Right renal cortex interstitium (tissue), 3 donors: ENCODE results near the gene SYT12. TPM values are rescaled to one million over a fixed set of nuclear protein-coding genes. Genes with fewer than 3 reads are reported as not detected.

Experiments
- DNase-seq, 3 donors: peaks; one replicate each; pipeline ENCODE4 v3.0.0-alpha.2; 2013; ENCODE audit warnings: low read depth in 3 of 3, low spot score in 2 of 3
- polyA plus RNA-seq, 3 donors: library from polyadenylated mRNA; unstranded; fragments of 120-200 nt; gene quantifications; one replicate each; pipeline ENCODE4 v1.2.1, GENCODE V29; 2013; ENCODE audit not compliant: insufficient read length in 3 of 3

Gene SYT12
- polyA plus RNA-seq, 3 donors: 0.14 to 0.21 (median 0.19) TPM

DNA sequence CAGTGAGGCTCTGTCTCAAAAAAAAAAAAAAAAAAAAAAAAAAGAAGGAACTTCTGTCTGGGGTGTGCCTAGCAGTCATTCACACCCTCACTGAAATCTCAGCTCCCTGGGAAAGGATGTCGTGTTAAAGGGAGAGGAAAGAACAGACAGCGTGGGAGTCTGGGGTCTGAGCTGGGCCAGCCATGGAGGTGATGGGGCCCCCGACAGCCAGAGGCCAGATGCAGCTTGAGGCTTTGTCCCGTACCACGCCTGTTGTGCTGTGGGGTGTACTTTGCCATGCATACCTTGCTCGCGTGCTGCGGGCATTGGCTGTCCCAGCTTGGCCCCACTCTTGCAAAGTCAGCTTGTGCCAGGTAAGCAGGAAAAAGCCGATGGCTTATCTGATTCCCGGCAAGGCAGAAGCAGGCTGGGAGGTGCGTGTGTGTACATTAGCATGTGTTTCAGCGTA is 4.6 kb downstream of the SYT12 start:
- DNase-seq: no peak

DNA sequence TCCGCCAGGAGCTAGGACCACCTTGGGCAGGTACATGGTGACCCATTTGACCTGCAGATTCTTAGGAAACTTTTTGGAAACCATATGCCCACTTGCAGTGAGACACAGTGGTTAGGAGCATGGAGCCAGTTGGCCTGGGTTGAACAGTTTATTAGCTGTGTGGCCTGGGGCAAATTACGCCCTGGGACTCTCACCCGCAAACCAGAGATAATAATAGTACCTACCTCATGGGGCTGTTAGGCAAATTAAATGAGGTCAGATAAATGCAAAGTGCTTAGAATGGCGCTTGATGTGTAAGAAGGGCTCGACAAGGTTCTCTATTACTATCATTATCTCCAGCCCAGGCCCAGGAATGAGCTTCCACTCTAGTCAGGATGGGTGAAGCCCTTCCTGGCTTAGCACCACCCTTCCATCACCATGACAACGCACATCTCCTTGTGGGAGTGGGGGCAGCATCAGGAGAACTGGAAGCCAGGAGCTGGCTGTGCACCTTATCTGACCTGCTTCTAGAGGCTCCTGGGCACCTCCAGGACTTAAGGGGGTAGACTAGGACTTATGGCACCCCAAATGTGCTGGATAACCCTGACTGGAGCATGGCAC is 5.1 kb downstream of the SYT12 start:
- no peak for DNase-seq

DNA sequence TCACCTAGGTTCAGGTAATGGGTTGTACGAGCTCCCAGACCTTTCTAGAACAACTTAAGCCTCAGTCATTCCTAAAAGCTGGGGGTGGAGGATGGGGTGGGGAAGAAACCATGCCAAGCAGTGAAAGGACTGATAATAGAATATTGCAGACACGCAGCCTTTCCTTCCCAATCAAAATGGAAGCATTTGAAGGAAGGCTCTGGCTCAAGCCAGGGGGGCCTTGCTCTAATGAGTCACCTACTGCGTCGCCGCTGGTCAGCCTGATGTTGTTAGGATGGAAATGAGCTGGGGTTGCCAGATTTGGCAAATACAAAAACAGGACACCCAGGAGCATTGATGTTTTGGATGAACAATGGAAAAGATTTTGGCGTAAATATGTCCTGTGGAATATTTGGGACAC is 6.2 kb downstream of the SYT12 start:
- DNase-seq: no peak

DNA sequence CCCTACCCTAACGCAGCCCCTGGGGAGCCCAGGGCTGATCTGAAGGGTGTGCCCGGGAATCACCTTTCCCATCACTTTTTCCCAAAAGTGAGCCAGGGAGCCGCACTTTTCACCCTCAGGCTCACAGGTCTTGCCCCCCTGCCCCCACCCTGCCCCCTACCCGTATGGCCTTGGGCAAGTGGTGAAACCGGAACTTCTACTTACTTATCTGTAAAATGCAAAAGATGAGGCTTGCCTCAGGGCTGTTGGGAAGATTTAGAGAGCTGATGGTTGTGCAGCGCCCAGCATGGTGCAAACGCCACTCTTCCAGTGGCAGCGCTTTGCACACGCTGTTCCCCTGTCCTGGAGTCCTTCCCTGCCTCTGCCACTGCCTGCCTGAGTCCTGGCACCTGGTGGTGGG is 8.0 kb downstream of the SYT12 start:
- DNase-seq: no peak

DNA sequence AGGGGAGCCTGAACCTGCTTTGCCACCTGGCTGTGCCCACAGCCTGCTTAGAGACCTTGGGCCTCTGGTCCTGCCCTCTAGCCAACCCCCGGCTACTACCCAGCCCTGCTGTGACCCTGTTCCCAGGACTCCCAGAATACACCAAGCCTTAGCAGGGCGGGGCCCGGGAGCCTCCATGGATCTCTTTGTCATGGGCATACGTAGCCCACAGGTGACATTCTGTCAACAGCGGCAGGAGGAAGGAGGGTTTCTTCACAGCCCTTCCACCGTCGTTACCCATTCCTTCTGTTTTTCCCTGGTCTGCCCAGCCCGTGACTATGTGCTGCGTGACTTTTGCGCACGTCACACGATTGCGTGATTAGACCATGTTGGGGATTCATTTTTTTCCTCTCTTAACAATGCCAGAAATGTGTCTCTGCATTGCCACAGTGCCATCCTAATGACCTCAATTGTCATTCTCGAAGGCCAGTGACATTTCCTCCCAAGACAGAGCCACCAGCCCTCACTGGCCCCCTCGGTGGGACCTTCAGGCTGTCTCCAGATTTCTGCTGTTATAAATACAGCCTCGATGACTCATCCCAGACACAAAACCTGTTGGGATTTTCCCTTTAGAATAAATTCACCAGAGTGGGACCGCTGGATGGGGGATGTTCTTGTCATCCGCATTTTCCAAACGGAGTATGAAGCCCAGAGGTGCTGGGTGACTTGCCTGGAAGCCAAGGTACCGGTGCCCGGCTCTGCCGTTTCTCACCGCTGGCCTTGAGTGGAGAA is 9.0 kb downstream of the SYT12 start:
- no peak for DNase-seq

DNA sequence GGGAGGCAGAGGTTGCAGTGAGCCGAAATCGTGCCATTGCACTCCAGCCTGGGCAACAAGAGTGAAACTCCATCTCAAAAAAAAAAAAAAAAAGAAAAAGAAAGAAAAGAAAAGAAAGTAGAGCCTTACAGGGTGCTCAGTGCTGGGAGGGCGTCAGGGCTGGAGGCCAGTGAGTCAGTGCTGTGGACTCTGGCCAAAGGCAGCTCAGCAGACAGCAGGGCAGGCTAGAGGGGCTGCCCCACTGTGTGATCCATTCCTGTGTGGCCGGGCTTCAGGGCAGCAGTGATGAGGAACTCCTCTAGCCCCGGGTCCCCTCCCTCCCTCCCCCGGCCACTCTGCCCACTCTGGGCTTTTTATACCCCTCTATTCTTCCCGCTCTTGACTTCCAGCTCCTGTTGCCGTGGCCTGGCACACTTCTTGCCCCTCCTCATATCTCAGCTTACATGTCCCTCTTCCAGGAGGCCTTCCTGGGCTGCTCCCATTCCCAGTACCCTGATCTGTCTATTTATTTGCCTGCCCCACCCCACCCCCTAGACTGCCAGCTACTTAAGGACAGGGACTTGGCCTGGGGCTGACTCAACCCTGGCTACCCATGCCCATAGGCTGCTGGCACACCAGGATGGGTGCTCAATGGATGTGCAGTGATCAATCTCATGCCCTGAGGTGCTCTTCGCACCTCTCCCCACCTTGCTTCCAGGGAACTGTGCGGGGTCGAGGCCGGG is 10.1 kb downstream of the SYT12 start:
- no peak for DNase-seq

DNA sequence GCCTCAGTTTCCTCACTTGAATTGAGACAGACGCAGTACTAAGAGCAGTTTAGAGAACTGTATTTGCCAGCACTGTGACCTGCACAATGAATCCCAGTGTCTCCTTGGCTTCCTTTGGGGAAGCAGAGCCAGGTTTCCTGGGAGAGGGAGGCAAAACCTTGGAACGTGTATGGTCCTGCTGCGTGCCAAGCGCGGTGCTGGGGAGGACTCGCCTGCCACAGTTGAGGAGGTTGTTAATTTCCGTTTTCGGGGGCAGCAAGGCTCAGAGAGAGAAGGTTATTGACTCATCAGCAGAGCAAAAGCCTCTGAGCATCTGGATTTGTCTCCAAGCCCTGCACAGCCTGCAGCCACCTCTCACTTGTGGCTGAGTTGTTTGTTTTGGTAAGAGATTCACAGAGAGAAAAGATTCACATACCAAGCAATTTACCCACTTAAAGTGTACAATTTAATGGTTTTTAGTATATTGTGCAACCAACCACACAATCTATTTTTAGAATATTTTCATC is 10.8 kb downstream of the SYT12 start:
- no peak for DNase-seq

DNA sequence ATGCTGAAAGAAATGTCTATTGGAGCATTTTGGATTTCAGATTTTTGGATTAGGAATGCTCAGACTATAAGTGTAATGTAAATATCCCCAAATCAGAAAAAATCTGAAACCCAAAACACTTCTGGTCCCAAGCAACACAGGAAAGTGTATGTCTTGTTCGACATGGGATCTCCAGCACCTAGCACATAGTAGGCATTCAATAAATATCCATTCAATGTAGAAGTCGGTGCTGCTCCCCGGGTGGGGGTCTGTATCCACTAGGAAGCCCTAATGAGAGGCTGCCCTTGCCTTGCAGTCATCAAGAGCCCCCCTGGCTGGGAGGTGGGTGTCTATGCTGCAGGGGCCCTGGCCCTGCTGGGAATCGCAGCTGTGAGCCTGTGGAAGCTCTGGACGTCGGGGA is 11.4 kb downstream of the SYT12 start:
- DNase-seq: no peak

DNA sequence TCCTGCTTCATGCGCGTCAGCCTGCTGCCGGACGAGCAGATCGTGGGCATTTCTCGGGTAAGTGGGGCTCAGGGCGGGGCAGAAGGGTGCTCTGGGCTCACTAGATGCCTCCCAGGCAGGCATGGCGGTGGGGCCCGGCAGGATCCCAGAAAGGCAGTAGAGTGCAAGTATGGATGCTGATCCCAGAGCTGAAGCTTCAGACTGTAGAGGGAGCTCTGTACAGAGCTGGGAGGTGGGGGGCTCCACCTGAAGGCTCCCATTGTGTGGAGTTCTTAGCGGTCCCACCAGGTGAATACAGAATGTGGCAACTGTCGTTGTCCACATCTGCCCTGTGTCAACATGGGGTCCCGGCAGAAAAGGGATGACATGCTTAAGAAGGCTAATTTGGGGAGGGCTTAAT is 17.2 kb downstream of the SYT12 start:
- DNase-seq: no peak

DNA sequence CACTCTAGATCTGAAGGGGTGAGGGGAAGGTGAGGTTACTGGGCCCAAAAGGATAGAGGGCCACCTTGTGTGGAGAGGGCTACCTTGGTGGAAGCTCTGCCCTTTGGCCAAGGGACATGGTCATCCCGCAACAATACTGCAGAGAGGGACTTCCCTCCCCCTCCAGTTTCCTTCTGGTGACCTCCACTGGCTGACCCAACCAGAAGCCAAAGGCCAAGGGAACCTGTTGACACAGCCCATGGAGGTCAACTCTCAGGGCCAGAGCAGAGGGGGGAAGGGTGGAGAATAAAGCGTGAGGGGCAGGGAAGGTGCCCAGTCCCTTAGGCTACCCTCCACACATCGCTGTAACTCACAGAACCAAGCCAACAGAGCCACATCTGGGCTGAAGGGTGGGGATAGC is 18.7 kb downstream of the SYT12 start:
- no peak for DNase-seq

DNA sequence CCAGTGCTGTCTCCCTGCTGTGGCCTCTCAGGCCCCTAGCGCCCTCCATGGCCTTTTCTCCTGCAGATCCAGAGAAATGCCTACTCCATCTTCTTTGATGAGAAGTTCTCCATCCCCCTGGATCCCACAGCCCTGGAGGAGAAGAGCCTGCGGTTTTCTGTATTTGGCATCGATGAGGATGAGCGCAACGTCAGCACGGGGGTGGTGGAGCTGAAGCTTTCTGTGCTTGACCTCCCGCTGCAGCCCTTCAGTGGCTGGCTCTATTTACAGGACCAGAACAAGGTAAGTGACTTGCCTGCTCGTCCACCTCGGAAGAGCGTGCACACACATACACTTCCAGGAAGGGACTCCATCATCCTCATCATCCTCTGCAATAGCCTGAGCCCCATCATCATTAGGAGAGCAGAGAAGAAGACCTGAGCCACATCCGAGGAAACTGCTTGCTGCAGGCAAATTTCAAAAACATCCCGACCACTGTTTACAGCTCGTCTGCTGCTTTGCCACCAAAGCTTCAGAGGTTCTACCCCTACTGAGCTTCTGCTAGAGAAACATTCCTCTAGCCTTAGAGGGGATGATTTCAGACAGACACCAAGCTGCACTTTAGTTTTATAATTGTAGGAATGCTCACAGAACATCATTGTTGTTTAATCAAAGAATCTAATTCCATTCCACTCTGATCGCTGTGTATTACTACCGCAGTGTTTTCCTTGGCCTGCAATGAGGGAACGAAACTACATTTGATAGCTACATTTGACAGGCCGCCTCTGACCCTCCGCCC is 20.8 kb downstream of the SYT12 start:
- no peak for DNase-seq

DNA sequence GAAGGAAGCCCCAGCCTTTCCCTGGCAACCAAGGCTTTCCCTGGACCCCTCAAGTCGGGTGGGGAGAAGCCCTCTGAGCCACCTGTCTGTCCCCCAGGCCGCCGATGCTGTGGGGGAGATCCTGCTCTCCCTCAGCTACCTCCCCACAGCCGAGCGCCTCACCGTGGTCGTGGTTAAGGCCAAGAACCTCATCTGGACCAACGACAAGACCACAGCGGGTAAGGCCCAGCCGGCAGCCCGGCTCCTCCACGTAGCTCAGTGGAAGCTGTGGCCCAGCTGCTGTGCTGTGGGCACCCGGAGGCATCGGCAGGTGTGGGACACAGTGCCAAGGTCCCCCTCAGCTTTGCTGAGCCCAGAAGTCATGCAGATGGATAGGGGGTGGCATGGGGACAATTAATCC is 21.6 kb downstream of the SYT12 start:
- DNase-seq: no peak

DNA sequence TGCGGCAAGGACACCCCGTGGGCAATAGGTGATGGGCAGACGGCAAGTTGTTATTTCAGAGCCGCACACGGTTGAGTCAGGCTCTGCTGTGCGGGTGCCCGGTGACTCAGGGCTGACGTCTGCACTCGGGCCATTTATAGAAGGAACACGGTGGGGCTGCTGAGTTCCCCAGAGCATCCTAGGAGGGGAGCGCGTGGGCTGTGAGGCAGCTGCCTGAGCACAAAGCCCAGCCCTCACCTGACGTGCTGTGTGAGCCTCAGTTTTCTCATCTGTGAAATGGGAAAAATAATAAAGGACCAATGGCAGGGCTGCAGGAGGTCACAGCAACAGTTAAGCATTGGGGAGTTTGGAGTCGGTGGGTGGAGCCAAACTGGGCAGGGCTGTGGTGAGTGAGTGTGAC is 22.4 kb downstream of the SYT12 start:
- no peak for DNase-seq

DNA sequence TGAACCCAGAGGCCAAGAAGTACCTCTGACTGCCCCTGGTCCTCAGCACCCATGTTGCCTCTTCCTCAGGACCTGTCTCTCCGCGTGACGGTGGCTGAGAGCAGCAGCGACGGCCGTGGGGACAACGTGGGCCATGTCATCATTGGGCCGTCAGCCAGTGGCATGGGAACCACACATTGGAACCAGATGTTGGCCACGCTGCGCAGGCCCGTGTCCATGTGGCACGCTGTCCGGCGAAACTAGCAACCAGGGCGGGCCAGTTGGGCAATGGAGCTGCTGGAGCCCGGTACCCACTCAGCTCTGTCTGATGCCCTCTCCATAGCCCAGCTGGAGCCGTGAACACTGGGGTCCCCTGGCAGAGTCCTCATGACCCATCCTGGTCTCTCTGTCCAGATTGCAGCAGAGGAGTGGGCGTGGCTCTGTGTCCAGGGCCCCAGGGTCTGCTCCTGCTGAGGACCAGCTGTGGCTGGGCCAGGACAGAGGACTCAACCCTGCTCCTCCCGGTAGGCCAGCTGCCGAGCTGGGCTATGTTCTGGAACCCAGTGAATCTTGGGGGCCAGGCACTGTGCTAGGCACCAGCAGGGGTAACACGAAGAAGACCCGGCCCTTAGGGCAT is 25.7 kb downstream of the SYT12 start:
- no peak for DNase-seq

DNA sequence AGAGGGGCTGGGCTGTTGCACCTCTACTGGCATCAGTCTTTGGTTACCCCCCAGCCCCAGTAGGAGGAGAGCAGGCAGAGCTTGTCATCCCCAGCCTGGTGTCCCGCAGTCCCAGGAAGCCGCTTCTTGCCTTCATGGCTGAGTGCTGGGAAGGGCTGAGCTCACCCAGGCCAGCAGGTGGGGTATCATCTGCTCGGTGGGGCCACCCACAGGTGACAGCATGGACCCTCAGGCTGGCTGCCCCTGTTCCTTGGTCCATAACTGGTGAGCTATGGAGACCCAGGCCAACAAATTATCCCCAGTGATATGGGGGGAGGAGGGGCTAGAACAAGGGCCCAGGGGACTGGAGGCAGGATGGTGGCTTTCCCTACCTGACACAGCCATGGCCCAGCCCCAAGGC is 27.2 kb downstream of the SYT12 start:
- DNase-seq: no peak

DNA sequence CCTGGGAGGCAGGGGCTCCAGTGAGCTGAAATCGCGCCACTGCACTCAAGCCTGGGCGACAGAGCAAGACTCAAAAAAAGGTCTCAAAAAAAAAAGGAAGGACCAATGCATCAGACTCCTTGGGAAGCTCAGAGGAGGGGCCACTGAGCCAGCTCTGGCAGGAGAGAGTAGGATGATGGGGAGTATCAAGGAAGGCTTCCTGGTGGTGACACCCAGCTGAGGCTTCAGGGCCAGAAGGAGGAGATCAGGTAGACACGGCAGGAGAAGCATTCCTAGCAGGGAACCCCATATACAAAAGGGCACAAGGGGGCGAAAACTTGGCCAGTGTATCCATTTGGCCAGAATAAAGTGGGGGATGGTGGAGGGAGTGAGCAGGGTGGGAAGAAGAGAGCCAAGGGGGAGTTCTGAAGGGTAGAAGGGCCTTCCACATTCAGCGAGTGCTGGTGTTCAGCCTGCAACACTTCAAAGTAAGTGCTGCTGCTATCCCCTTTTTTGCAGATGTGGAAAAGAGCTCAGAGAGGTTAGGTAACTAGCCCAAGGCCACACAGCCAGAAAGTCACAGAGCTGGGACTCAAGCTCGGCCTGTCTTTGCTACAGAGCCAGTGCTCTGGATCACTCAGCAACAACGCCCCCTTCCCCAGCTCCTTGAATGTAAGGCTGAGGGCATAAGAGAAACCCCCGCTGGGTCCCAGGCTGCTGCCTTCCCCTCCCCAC is 28.4 kb downstream of the SYT12 start:
- DNase-seq: no peak

DNA sequence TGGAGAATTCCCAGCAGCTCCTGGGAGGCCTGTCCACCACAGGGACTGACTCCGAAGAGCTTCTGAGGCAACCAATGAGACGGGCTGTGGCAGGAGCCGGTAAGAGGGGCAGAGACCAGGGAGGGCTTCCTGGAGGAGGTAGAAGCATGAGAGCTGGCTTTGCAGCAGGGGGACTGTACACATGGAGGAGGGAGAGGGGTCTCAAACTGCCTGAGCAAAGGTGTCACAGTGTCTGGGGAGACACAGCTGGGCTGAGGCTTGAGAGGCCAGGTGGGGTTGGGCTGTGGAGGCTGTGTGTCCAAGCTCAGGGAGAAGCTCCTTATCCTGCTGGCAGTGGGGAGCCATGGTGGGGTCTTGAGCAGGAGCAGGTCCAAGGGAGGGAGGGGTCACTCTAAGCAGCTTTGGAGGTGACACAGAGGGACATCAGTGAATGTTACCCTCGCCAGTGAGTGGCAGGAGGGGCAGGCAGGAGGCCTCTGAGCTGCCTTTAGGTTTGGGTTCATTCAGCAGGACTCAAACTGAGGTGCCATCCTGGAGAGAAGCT is 29.1 kb downstream of the SYT12 start:
- no peak for DNase-seq

DNA sequence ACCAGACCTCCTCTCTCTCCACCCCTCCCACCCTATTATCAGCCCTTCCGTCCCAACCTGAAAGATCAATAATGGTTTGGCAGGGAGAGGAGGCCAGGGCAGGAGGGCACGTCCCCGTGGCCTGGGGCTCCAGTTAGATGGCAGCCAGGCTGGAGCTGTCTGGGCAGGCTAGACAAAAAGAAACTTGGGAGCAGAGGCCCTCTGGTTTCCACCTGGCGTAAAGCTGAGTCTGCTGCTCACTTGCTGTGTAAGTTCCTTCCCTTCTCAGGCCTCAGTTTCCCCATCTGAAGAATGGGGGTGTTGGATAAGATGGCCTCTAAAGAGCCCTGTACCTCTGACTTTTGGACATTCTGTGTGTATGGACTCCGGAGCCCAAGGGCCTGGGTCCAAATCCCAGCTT is 30.0 kb downstream of the SYT12 start:
- DNase-seq: no peak

DNA sequence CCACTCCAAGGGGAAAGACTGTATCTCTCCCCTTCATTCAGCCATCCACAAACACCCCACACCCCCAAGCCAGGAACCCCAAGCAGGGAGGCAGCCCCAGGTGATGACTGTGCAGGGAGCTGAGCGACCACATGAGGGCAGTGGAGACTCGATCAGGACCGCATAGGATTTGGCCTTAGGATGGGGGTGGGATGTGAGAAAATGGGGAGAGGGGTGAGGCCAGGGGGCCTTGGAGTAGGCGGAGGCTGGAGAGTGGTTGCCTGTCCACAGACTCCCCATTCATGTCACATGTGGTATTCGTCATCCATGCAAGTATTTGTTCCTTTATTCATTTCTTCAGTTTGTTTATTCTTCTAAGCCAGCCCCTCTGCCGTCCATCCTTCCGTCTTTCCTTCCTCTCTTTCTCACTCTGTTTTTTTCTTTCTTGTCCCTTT is 31.0 kb downstream of the SYT12 start:
- no peak for DNase-seq
